GM23248 (cell line): ENCODE data around the gene NELFB. TPM values are rescaled to one million over a fixed set of nuclear protein-coding genes. Genes with fewer than 3 reads are reported as not detected.

Experiments
- DNase-seq: peaks from one replicate; pipeline ENCODE4 v3.0.0-alpha.2; 2015
- H2AFZ ChIP-seq: fragments of 200-600 bp; sonication (generic); 2 replicates; pipeline ENCODE4 v1.6.1; 2016; ENCODE audit warnings: antibody characterized with exemption
- H3F3A ChIP-seq: fragments of 200-600 bp; sonication (generic); 2 replicates; pipeline ENCODE4 v1.6.1; 2016; ENCODE audit warnings: mild to moderate bottlenecking, antibody characterized with exemption, mixed run types; ENCODE audit not compliant: insufficient read depth
- H3K27ac ChIP-seq: fragments of 200-600 bp; sonication (generic); 2 replicates; pipeline ENCODE4 v1.5.1; 2016; ENCODE audit warnings: mild to moderate bottlenecking
- H3K27me3 ChIP-seq: fragments of 200-600 bp; sonication (generic); replicated peaks from 2 replicates; pipeline ENCODE4 v1.6.1; 2016; ENCODE audit warnings: mild to moderate bottlenecking; ENCODE audit not compliant: insufficient read depth
- H3K36me3 ChIP-seq: fragments of 200-600 bp; sonication (generic); 2 replicates; pipeline ENCODE4 v1.6.1; 2016; ENCODE audit warnings: low read depth, mild to moderate bottlenecking
- H3K4me1 ChIP-seq: fragments of 200-600 bp; sonication (generic); 2 replicates; pipeline ENCODE4 v1.6.1; 2016; ENCODE audit warnings: mild to moderate bottlenecking; ENCODE audit not compliant: insufficient read depth
- H3K4me2 ChIP-seq: fragments of 200-600 bp; sonication (generic); one replicate; pipeline ENCODE4 v1.6.1; 2016; ENCODE audit warnings: mild to moderate bottlenecking; ENCODE audit not compliant: unreplicated experiment
- H3K4me3 ChIP-seq: fragments of 200-600 bp; sonication (generic); 2 replicates; pipeline ENCODE4 v1.5.1; 2016; ENCODE audit warnings: mild to moderate bottlenecking
- H3K79me2 ChIP-seq: fragments of 200-600 bp; sonication (generic); 2 replicates; pipeline ENCODE4 v1.6.1; 2016; ENCODE audit warnings: mild to moderate bottlenecking; ENCODE audit not compliant: insufficient read depth
- H3K9ac ChIP-seq: fragments of 200-600 bp; sonication (generic); 2 replicates; pipeline ENCODE4 v1.6.1; 2016; ENCODE audit warnings: mild to moderate bottlenecking
- H3K9me2 ChIP-seq: fragments of 200-600 bp; sonication (generic); 2 replicates; pipeline ENCODE4 v1.6.1; 2016; ENCODE audit warnings: mixed run types, mild to moderate bottlenecking, moderate library complexity; ENCODE audit not compliant: insufficient read depth
- H3K9me3 ChIP-seq: fragments of 200-600 bp; sonication (generic); one replicate; pipeline ENCODE4 v1.6.1; 2017; ENCODE audit warnings: low read depth
- H4K20me1 ChIP-seq: fragments of 200-600 bp; sonication (generic); 2 replicates; pipeline ENCODE4 v1.6.0; 2016; ENCODE audit not compliant: insufficient read depth
- EZH2 ChIP-seq: fragments of 200-600 bp; sonication (generic); IDR thresholded peaks from 2 replicates; pipeline ENCODE4 v1.6.1; 2018; ENCODE audit warnings: antibody characterized with exemption, mild to moderate bottlenecking; ENCODE audit not compliant: insufficient read depth, poor library complexity, severe bottlenecking
- EZH2phosphoT487 ChIP-seq: fragments of 200-600 bp; sonication (generic); IDR thresholded peaks from 2 replicates; pipeline ENCODE4 v1.6.1; 2018; ENCODE audit warnings: antibody characterized with exemption, moderate library complexity, mild to moderate bottlenecking, low read depth; ENCODE audit not compliant: insufficient read depth
- WGBS, 2 experiments: methylation state at CpG; one replicate each; pipeline ENCODE4 v1.1.6; 2015 to 2017; ENCODE audit warnings: low lambda C conversion rate in 2 of 2, low coverage in 1 of 2; ENCODE audit errors: missing lambda C conversion rate in 2 of 2; 5-methylcytosine and 5-hydroxymethylcytosine counted together
- in situ Hi-C: fragments of 300-500 bp; cut with MboI; formaldehyde crosslinking; loops from 2 replicates; pipeline ENCODE4 v1.15.0; 2020
- polyA plus RNA-seq: library from polyadenylated mRNA; unstranded; fragments of >200 nt; fragmentation: Nextera tagmentation; extraction: Ambion mirVana; gene quantifications from 2 replicates; pipeline ENCODE4 v1.2.1, GENCODE V29; 2016
- total RNA-seq: library from RNA; depleted of rRNA; stranded (reverse); fragments of >200 nt; shearing (Covaris generic); gene quantifications from 2 replicates; pipeline ENCODE4 v1.2.3, GENCODE V29; 2014

Gene NELFB
- total and polyA plus RNA-seq, 2 experiments from 2014 or later: 34.4 to 65.0 TPM

GRCh38 chr9:137251490-137252268 lies 3.4 kb upstream of the NELFB start:
- H3K9me3 ChIP-seq: no peaks in the 10 kb centered on the region
- in situ Hi-C loops: no loop called here
- TF ChIP-seq EZH2: no peak

GRCh38 chr9:137252555-137253506 lies 2.3 kb upstream of the NELFB start:
- no peaks in the 10 kb centered on the region for H3K36me3 ChIP-seq
- H3K4me3 ChIP-seq: no peak overlapping the region
- no peak overlapping the region for H2AFZ ChIP-seq
- no peak overlapping the region for H3K9ac ChIP-seq
- TF ChIP-seq EZH2: no peak
- no peak for TF ChIP-seq EZH2phosphoT487
- 89 to 93% methylated on average over 24 to 34 of the region's 35 CpGs for WGBS, 2 experiments
- no peak overlapping the region for H3K4me2 ChIP-seq
- H3F3A ChIP-seq: no peaks in the 10 kb centered on the region
- no peaks in the 10 kb centered on the region for H3K27me3 ChIP-seq
- no peaks in the 10 kb centered on the region for H3K9me2 ChIP-seq
- in situ Hi-C loops: no loop called here
- no peak overlapping the region for H3K27ac ChIP-seq
- 0 out of 2 replicates have a peak, but pooled peaks cover 3% of the 10 kb centered on the region for H3K4me1 ChIP-seq
- peaks cover 26% of the 10 kb centered on the region for H3K79me2 ChIP-seq
- H4K20me1 ChIP-seq: no peaks in the 10 kb centered on the region
- DNase-seq: no peak
- H3K9me3 ChIP-seq: no peaks in the 10 kb centered on the region

More at GRCh38 chr9:137251490-137252268, 3.4 kb upstream of the NELFB start:
- DNase-seq: no peak
- Histone ChIP-seq H3K4me2 (no peak overlapping the region), H2AFZ (no peak overlapping the region), H3K79me2 (peaks cover 14% of the 10 kb centered on the region), H3K27me3 (no peaks in the 10 kb centered on the region), H3K36me3 (no peaks in the 10 kb centered on the region), H4K20me1 (no peaks in the 10 kb centered on the region), H3K27ac (no peak overlapping the region), H3K4me1 (0 out of 2 replicates have a peak, but pooled peaks cover 3% of the 10 kb centered on the region), H3K9me2 (no peaks in the 10 kb centered on the region), H3K4me3 (no peak overlapping the region), H3F3A (no peaks in the 10 kb centered on the region), H3K9ac (no peak overlapping the region)
- 67 to 78% methylated on average over 10 to 22 of the region's 22 CpGs for WGBS, 2 experiments

- Histone ChIP-seq H3K27me3 (no peaks in the 10 kb centered on the region), H3K9me2 (no peaks in the 10 kb centered on the region), H4K20me1 (no peaks in the 10 kb centered on the region), H3K4me1 (0 out of 2 replicates have a peak, but pooled peaks cover 3% of the 10 kb centered on the region), H3F3A (no peaks in the 10 kb centered on the region), H3K9me3 (no peaks in the 10 kb centered on the region), H3K36me3 (no peaks in the 10 kb centered on the region; the same call in 1 of the 2 replicates), H2AFZ (peak overlapping the region; percentile 96), H3K79me2 (peaks cover 37% of the 10 kb centered on the region), H3K27ac (no peak overlapping the region), H3K9ac (peak overlapping the region; percentile 75), H3K4me2 (peak overlapping the region; percentile 88), H3K4me3 (peak overlapping the region; percentile 92)
- TF ChIP-seq EZH2phosphoT487 (no peak), EZH2 (no peak)
- DNase-seq: peak; percentile 42
- in situ Hi-C loops: no loop called here
- WGBS, 2 experiments: 39 to 40% methylated on average over 18 to 20 of the region's 21 CpGs
These were observed 1.2 kb upstream of the NELFB start for GRCh38 chr9:137253717-137254623.
